A549 treated with DMSO at 1 μM for 4 hours (cell line): ENCODE measurements around the gene LIMD2. TPM values are rescaled to one million over a fixed set of nuclear protein-coding genes. Genes with fewer than 3 reads are reported as not detected.

Experiments used
- total RNA-seq: library from RNA; stranded (reverse); fragments of 200-300 nt; extraction: Qiagen RNA extraction; gene quantifications from 5 replicates; pipeline ENCODE4 v1.2.3, GENCODE V29; 2022; ENCODE audit warnings: low read depth

The LIMD2 gene
- 9.6 to 12.7 TPM (median 11.0 TPM) in 5 replicates for total RNA-seq

GRCh38 chr17:63699638-63700527 is at the start of gene LIMD2:
Gene LIMD2, minus strand, starts transcription at chr17:63700125. Its CDS starts 827 bp downstream, at chr17:63699298.

GRCh38 chr17:63741408-63742173 is 41.7 kb upstream of the LIMD2 start, which contains the start of gene STRADA:
Gene STRADA, minus strand, starts transcription at chr17:63741799. Its CDS starts 13,430 bp downstream, at chr17:63728369.

Other genes starting within 250 kb of the LIMD2 start
- 0.21 to 0.57 TPM (median 0.37 TPM) in 5 replicates for gene ACE, start 223.1 kb downstream of the LIMD2 start, total RNA-seq
- gene KCNH6, start 176.8 kb downstream of the LIMD2 start, total RNA-seq: not detected in 5 replicates
- 49.5 to 66.7 TPM (median 62.2 TPM) in 5 replicates for gene DCAF7, start 149.6 kb downstream of the LIMD2 start, total RNA-seq
- gene TACO1, start 99.2 kb downstream of the LIMD2 start, total RNA-seq: 51.3 to 56.5 TPM (median 54.4 TPM) in 5 replicates
- gene MAP3K3, start 77.7 kb downstream of the LIMD2 start, total RNA-seq: 13.5 to 19.5 TPM (median 16.3 TPM) in 5 replicates
- 24.9 to 30.7 TPM (median 27.0 TPM) in 5 replicates for gene STRADA, start 41.7 kb upstream of the LIMD2 start, total RNA-seq
- 99.5 to 128 TPM (median 109 TPM) in 5 replicates for gene CCDC47, start 73.5 kb upstream of the LIMD2 start, total RNA-seq
- gene DDX42, start 74.0 kb upstream of the LIMD2 start, total RNA-seq: 94.9 to 104 TPM (median 99.5 TPM) in 5 replicates
- 212 to 238 TPM (median 224 TPM) in 5 replicates for gene PSMC5, start 127.3 kb upstream of the LIMD2 start, total RNA-seq
- 58.9 to 69.1 TPM (median 61.6 TPM) in 5 replicates for gene FTSJ3, start 127.5 kb upstream of the LIMD2 start, total RNA-seq
- gene SMARCD2, start 142.6 kb upstream of the LIMD2 start, total RNA-seq: 50.3 to 66.7 TPM (median 60.9 TPM) in 5 replicates
- gene CSH2, start 173.6 kb upstream of the LIMD2 start, total RNA-seq: not detected in 5 replicates
- not detected in 5 replicates for gene GH2, start 181.8 kb upstream of the LIMD2 start, total RNA-seq
- not detected in 5 replicates for gene CSH1, start 196.4 kb upstream of the LIMD2 start, total RNA-seq
- gene CSHL1, start 211.1 kb upstream of the LIMD2 start, total RNA-seq: not detected in 5 replicates
- gene GH1, start 218.7 kb upstream of the LIMD2 start, total RNA-seq: not detected in 5 replicates
- gene CD79B, start 232.2 kb upstream of the LIMD2 start, total RNA-seq: 0.08 to 0.18 TPM (median 0.13 TPM) in 3 of 5 replicates, not detected in the others